Progenitor cell of endocrine pancreas (in vitro differentiated cells): ENCODE data around the gene MRPL20. TPM values are rescaled to one million over a fixed set of nuclear protein-coding genes. Genes with fewer than 3 reads are reported as not detected.
A peak's percentile ranks its signal among the peaks of the same experiment; 100 is the strongest.
"Not testable (repeated sequence)": the region's sequence is repeated elsewhere in the genome, so short reads cannot be mapped to it uniquely, and the experiment has no call there.

Experiments used
- DNase-seq: peaks from one replicate; pipeline ENCODE4 v3.0.0; 2021; ENCODE audit warnings: low spot score; ENCODE audit not compliant: unreplicated experiment
- H3K27ac Mint-ChIP-seq: 2 replicates; pipeline ENCODE4 v1.8.0; 2021; ENCODE audit warnings: mild to moderate bottlenecking, moderate library complexity, mixed read lengths
- H3K27me3 Mint-ChIP-seq: 2 replicates; pipeline ENCODE4 v1.8.0; 2021; ENCODE audit warnings: mixed read lengths
- H3K36me3 Mint-ChIP-seq: 2 replicates; pipeline ENCODE4 v1.8.0; 2022; ENCODE audit warnings: mixed read lengths; ENCODE audit not compliant: insufficient read depth
- H3K4me1 Mint-ChIP-seq: 2 replicates; pipeline ENCODE4 v1.8.0; 2021; ENCODE audit warnings: low read depth, mixed read lengths
- H3K4me3 Mint-ChIP-seq: 2 replicates; pipeline ENCODE4 v1.8.0; 2021; ENCODE audit warnings: low read depth, mild to moderate bottlenecking, moderate library complexity, mixed read lengths
- H3K9me3 Mint-ChIP-seq: 2 replicates; pipeline ENCODE4 v1.8.0; 2021; ENCODE audit warnings: low read depth, mixed read lengths
- total RNA-seq: library from RNA; stranded (reverse); gene quantifications from 2 replicates; pipeline ENCODE4 v1.2.1, GENCODE V29; 2021
- TF ChIP-seq, protein P1 (sequence below): fragments of 200-600 bp; sonication (generic); IDR thresholded peaks from one replicate; pipeline ENCODE4 v1.5.0; 2021; ENCODE audit warnings: antibody characterized with exemption, mild to moderate bottlenecking; ENCODE audit not compliant: unreplicated experiment

MRPL20 gene
- total RNA-seq, 1 donor from 2014 or later, result 109 TPM

DNA sequence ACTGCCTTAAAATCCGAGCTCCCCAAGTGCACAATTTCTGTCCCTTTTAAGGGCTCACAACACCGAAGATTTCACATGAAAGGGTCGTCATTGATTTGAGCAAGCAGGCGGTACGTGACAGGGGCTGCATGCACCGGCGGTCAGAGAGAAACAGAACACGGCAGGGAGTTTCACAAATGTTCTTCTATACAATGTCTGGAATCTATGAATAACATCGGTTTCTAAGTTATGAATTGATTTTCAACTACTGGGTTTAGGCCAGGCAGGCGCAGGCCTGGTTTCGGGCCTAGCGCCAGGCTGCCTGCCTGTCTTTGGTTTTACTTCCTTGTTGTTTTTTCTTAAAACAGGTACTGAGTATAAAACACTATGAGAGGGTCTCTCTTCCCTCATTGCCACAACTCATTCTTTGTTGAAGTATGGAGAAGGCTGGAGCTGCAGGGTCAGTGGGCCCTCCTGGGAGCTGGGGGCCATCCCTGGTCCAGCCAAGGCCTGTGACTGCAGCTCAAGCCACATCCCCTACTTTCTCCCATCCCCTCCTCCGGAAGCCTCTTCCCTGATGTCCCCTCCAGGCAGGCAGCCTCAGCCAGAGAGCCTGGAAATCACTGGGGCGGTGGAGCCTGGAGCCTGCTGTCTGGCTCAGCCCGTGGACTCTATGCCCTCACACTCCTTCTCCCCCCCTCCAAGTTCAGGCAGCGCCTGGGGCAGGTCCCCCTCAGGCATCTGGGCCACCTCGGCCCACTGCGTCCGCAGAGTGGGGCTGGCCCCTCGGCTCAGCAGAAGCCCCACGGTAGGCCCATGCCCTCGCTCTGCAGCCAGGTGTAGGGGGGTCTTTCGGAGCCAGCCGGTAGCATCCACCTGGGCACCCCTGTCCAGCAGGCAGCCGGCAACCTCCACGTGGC is 11.6 kb upstream of the MRPL20 start:
- Mint-ChIP-seq H3K9me3 (no peaks in the 10 kb centered on the region), H3K4me1 (peaks cover 20% of the 10 kb centered on the region), H3K36me3 (peaks cover 3% of the 10 kb centered on the region), H3K27ac (no peak overlapping the region), H3K4me3 (peak overlapping the region; percentile 25), H3K27me3 (peaks cover 12% of the 10 kb centered on the region)
- TF ChIP-seq, protein P1, sequence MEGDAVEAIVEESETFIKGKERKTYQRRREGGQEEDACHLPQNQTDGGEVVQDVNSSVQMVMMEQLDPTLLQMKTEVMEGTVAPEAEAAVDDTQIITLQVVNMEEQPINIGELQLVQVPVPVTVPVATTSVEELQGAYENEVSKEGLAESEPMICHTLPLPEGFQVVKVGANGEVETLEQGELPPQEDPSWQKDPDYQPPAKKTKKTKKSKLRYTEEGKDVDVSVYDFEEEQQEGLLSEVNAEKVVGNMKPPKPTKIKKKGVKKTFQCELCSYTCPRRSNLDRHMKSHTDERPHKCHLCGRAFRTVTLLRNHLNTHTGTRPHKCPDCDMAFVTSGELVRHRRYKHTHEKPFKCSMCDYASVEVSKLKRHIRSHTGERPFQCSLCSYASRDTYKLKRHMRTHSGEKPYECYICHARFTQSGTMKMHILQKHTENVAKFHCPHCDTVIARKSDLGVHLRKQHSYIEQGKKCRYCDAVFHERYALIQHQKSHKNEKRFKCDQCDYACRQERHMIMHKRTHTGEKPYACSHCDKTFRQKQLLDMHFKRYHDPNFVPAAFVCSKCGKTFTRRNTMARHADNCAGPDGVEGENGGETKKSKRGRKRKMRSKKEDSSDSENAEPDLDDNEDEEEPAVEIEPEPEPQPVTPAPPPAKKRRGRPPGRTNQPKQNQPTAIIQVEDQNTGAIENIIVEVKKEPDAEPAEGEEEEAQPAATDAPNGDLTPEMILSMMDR, result no peak
- no peak for DNase-seq

DNA sequence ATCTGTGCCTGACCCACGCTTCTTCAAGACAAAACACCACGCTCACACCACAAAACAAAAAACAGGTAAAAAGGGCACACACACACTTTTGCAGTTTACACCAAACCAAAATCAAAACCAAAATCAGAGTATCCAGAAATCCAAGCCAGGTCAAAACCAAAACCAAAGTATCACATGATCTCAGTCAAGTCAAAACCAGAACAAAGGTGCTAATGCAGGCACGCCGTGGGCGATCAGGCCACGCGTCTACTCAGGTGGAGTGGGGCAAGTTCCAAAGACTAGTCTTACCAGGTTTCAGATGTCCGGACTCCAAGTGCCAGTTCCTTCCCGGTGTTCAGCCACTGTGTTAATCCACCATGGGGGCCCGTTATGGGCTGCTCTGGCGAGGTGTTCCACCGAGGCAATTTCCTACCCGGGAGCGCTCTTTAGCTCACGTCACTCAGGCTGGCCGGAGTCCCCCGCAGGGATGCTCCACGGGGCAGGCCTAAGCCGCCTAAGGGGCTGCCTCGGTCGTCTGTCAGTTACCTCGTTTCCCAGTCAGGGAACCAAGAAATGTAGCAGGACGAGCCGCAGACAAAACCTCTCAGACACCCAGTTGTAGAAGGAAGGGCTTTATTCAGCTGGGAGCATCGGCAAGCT is 10.9 kb upstream of the MRPL20 start:
- DNase-seq, H3K36me3 Mint-ChIP-seq, H3K27ac Mint-ChIP-seq, H3K9me3 Mint-ChIP-seq: not testable (repeated sequence)
- Mint-ChIP-seq H3K4me1 (peaks cover 20% of the 10 kb centered on the region), H3K27me3 (peaks cover 12% of the 10 kb centered on the region), H3K4me3 (peak overlapping the region; percentile 25)

DNA sequence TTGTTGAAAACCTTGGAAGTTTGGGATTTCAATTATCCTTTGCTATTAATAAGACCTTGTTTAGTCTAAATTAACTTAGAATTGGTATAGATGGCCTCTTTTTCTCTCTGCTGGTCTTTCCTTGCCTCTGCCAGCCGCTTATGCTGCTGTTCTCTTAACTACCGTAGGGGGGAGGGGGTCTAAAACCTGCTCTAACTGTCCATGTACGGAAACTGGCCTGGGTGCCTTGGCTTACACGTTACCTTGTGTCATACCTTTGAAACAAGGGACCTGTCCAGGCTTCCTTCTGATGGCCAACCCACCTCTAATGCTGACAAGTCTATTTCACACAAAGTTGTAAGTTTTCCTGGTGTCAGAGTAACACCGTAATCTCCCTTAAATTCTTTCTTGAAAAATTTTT is 10.3 kb upstream of the MRPL20 start:
- H3K9me3 Mint-ChIP-seq, H3K4me3 Mint-ChIP-seq, H3K36me3 Mint-ChIP-seq, DNase-seq, H3K27ac Mint-ChIP-seq: not testable (repeated sequence)
- H3K27me3 Mint-ChIP-seq, result peaks cover 12% of the 10 kb centered on the region
- peaks cover 15% of the 10 kb centered on the region for H3K4me1 Mint-ChIP-seq

DNA sequence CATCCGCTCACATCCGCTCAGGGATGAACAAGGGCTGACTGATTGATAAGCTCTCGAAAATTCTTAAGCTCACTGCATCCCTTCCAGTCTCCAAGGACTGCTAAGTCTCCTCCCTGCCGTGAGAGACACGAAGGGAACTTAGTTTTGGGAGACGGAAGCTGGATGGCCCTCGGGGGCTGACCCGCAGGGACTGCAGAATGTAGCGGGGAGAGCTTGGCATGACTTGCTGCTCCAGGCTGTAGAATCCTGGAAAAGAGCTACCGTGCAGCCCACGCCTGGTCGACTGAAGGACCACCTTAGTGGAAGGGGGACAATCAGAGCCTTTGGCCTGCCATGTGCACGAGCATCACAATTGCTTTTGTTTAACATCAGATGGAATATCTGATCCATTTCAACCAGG is 8.7 kb upstream of the MRPL20 start:
- Mint-ChIP-seq H3K4me3 (no peak overlapping the region), H3K27me3 (peaks cover 12% of the 10 kb centered on the region), H3K4me1 (peaks cover 9% of the 10 kb centered on the region), H3K36me3 (peaks cover 9% of the 10 kb centered on the region), H3K9me3 (peaks cover 2% of the 10 kb centered on the region), H3K27ac (peak overlapping the region; percentile 62)
- TF ChIP-seq, protein P1, result no peak
- no peak for DNase-seq

DNA sequence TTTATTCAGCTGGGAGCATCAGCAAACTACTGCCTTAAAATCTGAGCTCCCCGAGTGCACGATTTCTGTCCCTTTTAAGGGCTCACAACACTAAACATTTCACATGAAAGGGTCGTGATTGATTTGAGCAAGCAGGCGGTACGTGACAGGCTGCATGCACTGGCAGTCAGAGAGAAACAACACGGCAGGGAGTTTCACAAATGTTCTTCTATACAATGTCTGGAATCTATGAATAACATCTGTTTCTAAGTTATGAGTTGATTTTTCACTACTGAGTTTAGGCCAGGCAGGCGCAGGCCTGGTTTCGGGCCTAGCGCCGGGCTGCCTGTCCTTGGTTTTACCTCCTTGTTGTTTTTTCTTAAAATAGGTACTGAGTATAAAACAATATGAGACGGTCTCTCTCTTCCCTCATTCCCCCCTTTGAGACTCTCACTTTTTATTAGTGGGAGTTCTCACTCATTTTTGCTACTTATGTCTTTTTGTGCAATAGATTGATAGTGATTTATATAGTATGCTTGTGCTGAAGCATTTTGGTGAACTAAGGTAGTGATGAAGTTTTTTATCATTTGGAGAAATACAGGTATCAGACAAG is 5.3 kb upstream of the MRPL20 start:
- not testable (repeated sequence) for H3K9me3 Mint-ChIP-seq, H3K27ac Mint-ChIP-seq, H3K4me3 Mint-ChIP-seq, H3K36me3 Mint-ChIP-seq, H3K27me3 Mint-ChIP-seq, DNase-seq
- peaks cover 18% of the 10 kb centered on the region for H3K4me1 Mint-ChIP-seq

DNA sequence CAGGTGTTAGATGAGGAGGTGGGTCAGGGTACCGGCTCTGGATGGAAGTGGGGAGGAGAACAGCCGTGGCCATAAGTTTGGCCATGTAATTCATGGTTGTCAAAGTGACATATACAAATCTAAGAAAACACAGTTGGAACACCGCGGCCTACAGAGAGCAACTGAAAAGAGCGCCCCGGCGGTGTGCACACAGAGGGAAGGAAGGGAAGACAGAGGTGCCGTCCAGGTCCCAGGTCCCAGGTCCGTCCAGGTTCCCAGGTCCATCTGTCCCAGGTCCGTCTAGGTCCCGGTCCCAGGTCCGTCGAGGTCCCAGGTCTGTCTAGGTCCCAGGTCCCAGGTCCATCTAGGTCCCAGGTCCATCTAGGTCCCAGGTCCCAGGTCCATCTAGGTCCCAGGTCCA is 4.5 kb upstream of the MRPL20 start:
- no peak for DNase-seq
- no peak overlapping the region for H3K4me3 Mint-ChIP-seq
- H3K9me3 Mint-ChIP-seq, result peaks cover 2% of the 10 kb centered on the region
- H3K27ac Mint-ChIP-seq, result no peak overlapping the region
- peaks cover 17% of the 10 kb centered on the region for H3K4me1 Mint-ChIP-seq
- TF ChIP-seq, protein P1, result no peak
- H3K27me3 Mint-ChIP-seq, result no peaks in the 10 kb centered on the region
- H3K36me3 Mint-ChIP-seq, result peaks cover 6% of the 10 kb centered on the region

DNA sequence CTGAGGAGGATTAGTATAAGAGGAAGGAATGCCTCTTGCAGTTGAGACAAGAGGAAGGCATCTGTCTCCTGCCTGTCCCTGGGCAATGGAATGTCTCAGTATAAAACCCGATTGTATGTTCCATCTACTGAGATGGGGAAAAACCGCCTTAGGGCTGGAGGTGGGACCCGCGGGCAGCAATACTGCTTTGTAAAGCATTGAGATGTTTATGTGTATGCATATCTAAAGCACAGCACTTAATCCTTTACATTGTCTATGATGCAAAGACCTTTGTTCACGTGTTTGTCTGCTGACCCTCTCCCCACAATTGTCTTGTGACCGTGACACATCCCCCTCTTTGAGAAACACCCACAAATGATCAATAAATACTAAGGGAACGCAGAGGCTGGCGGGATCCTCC is 3.1 kb upstream of the MRPL20 start:
- H3K27me3 Mint-ChIP-seq, H3K36me3 Mint-ChIP-seq, DNase-seq, H3K27ac Mint-ChIP-seq, H3K9me3 Mint-ChIP-seq: not testable (repeated sequence)
- Mint-ChIP-seq H3K4me3 (peak overlapping the region; percentile 27), H3K4me1 (peaks cover 17% of the 10 kb centered on the region)
